ENCODE results near the gene GATAD2B. TPM values are rescaled to one million over a fixed set of nuclear protein-coding genes. Genes with fewer than 3 reads are reported as not detected.
"Not testable (repeated sequence)": the region's sequence is repeated elsewhere in the genome, so short reads cannot be mapped to it uniquely, and the experiment has no call there.

Gene GATAD2B
- total RNA-seq, 1 experiment from 2014 or later, result 4.6 TPM

GRCh38 chr1:153908071-153908470 lies 14.7 kb downstream of the GATAD2B start:
- no peaks in the 10 kb centered on the region; the same call in 1 of the 2 replicates for H3K9me3 ChIP-seq (replicated peaks)
- DNase-seq (ENCODE audit: low read depth in 1 of 2, low spot score in 2 of 2), result peak in 1 of 2 experiments; percentile 12

GRCh38 chr1:153907134-153907533 lies 15.6 kb downstream of the GATAD2B start:
- Histone ChIP-seq H3K4me1 (replicated peaks) (no peaks in the 10 kb centered on the region), H3K9me3 (replicated peaks) (no peaks in the 10 kb centered on the region; the same call in 1 of the 2 replicates), H3K27me3 (replicated peaks) (no peaks in the 10 kb centered on the region), H3K36me3 (peaks cover 6% of the 10 kb centered on the region), H3K27ac (no peak overlapping the region), H3K4me3 (no peak overlapping the region)
- DNase-seq (ENCODE audit: low read depth in 1 of 2, low spot score in 2 of 2), result no peak

More at GRCh38 chr1:153908071-153908470, 14.7 kb downstream of the GATAD2B start:
- Histone ChIP-seq H3K4me1 (replicated peaks) (no peaks in the 10 kb centered on the region), H3K4me3 (no peak overlapping the region), H3K27me3 (replicated peaks) (no peaks in the 10 kb centered on the region), H3K36me3 (peaks cover 6% of the 10 kb centered on the region), H3K27ac (no peak overlapping the region)

- H3K27ac ChIP-seq, result no peak overlapping the region
- no peak overlapping the region for H3K4me3 ChIP-seq
- H3K27me3 ChIP-seq (replicated peaks), result no peaks in the 10 kb centered on the region
- no peaks in the 10 kb centered on the region for H3K4me1 ChIP-seq (replicated peaks)
- H3K36me3 ChIP-seq, result peaks cover 6% of the 10 kb centered on the region
- no peaks in the 10 kb centered on the region; the same call in 1 of the 2 replicates for H3K9me3 ChIP-seq (replicated peaks)
- no peak for DNase-seq (ENCODE audit: low read depth in 1 of 2, low spot score in 2 of 2)
Observed at GRCh38 chr1:153906396-153906795, 16.4 kb downstream of the GATAD2B start.

DNA sequence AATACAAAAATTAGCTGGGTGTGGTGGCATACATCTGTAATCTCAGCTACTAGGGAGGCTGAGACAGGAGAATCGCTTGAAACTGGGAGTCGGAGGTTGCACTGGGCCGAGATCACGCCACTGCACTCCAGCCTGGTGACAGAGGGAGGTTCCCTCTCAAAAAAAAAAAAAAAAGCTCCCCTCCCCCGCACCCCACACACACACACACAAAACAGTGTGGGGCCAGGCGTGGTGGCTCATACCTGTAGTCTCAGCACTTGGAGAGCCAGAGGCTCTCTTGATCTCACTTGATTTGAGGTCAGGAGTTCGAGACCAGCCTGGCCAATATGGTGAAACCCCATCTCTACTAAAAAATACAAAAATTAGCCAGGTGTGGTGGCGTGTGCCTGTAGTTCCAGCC lies 16.9 kb downstream of the GATAD2B start:
- not testable (repeated sequence) for H3K4me3 ChIP-seq; H3K4me1 ChIP-seq (replicated peaks); H3K9me3 ChIP-seq (replicated peaks); DNase-seq (ENCODE audit: low read depth in 1 of 2, low spot score in 2 of 2); H3K27ac ChIP-seq; H3K36me3 ChIP-seq; H3K27me3 ChIP-seq (replicated peaks)

GRCh38 chr1:153903841-153904455 lies 18.8 kb downstream of the GATAD2B start:
- H3K27me3 ChIP-seq (replicated peaks), result no peaks in the 10 kb centered on the region
- DNase-seq (ENCODE audit: low read depth in 1 of 2, low spot score in 2 of 2), result no peak
- no peak overlapping the region for H3K4me3 ChIP-seq
- no peak overlapping the region for H3K27ac ChIP-seq
- H3K9me3 ChIP-seq (replicated peaks), result no peaks in the 10 kb centered on the region
- H3K4me1 ChIP-seq (replicated peaks), result no peaks in the 10 kb centered on the region
- H3K36me3 ChIP-seq, result peaks cover 6% of the 10 kb centered on the region; the same call in 1 of the 2 replicates

GRCh38 chr1:153899509-153899908 lies 23.3 kb downstream of the GATAD2B start:
- 0 out of 2 replicates have a peak, but pooled peaks cover 5% of the 10 kb centered on the region for H3K36me3 ChIP-seq
- H3K4me3 ChIP-seq, result no peak overlapping the region
- no peak for DNase-seq (ENCODE audit: low read depth in 1 of 2, low spot score in 2 of 2)
- H3K9me3 ChIP-seq (replicated peaks), result no peaks in the 10 kb centered on the region
- no peaks in the 10 kb centered on the region for H3K27me3 ChIP-seq (replicated peaks)
- no peaks in the 10 kb centered on the region for H3K4me1 ChIP-seq (replicated peaks)
- H3K27ac ChIP-seq, result no peak overlapping the region

DNA sequence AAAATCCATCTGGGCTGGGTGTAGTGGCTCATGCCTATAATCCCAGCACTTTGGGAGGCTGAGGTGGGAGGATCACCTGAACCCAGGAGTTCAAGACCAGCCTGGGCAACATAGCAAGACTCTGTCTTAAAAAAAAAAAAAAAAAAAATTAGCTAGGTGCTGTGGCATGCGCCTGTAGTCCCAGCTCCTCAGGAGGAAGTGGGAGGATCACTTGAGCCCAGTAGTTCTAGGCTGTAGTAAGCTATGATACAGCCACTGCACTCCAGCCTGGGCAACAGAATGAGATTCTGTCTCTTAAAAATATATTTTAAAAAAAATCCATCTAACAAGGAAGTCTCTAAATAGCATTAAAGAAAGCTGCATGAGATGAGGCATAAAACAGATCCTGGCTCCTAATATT lies 26.9 kb downstream of the GATAD2B start:
- H3K4me1 ChIP-seq (replicated peaks); DNase-seq (ENCODE audit: low read depth in 1 of 2, low spot score in 2 of 2); H3K36me3 ChIP-seq; H3K27me3 ChIP-seq (replicated peaks); H3K27ac ChIP-seq; H3K9me3 ChIP-seq (replicated peaks); H3K4me3 ChIP-seq: not testable (repeated sequence)

DNA sequence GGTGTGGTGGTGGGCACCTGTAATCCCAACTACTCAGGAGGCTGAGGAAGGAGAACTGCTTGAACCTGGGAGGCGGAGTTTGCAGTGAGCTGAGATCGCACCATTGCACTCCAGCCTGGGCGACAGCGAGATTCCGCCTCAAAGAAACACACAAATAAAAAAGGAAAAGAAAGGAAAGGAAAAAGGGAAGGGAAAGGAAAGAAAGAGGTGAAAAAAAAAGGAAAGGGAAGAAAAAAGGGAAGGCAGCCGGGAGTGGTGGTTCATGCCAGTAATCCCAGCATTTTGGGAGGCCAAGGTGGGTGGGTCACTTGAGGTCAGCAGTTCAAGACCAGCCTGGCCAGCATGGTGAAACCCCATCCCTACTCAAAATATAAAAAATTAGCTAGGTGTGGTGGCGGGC lies 31.7 kb downstream of the GATAD2B start:
- H3K27ac ChIP-seq; H3K36me3 ChIP-seq; DNase-seq (ENCODE audit: low read depth in 1 of 2, low spot score in 2 of 2); H3K27me3 ChIP-seq (replicated peaks); H3K4me3 ChIP-seq; H3K4me1 ChIP-seq (replicated peaks); H3K9me3 ChIP-seq (replicated peaks): not testable (repeated sequence)

DNA sequence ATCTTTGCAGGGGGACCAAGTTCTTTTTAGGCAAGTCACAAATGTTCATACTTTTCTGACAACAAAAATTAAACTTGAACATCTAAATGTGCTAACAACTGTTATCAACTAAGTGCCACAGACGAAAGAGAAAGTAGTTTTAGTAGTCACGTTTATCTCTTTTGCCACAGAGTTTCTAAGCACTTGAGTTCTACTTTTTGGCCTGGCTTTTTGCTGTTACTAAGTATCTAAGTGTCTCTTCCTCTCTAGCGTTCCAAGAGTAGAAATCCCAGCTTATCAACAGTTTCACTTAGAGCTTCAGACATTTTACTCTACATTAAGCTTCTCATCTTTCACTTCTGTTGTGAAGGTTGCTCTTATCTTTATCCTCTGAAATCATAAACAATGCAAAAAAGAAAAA lies 34.2 kb downstream of the GATAD2B start:
- H3K36me3 ChIP-seq, result 0 out of 2 replicates have a peak, but pooled peaks cover 6% of the 10 kb centered on the region
- H3K27me3 ChIP-seq (replicated peaks), result no peaks in the 10 kb centered on the region
- 0 out of 2 replicates have a peak overlapping the region, but pooled peaks have one; percentile 1 for H3K27ac ChIP-seq
- no peak overlapping the region for H3K4me3 ChIP-seq
- no peaks in the 10 kb centered on the region for H3K4me1 ChIP-seq (replicated peaks)
- no peaks in the 10 kb centered on the region for H3K9me3 ChIP-seq (replicated peaks)
- no peak for DNase-seq (ENCODE audit: low read depth in 1 of 2, low spot score in 2 of 2)

- H3K9me3 ChIP-seq (replicated peaks), result no peaks in the 10 kb centered on the region
- H3K27ac ChIP-seq, result no peak overlapping the region
Observed at GRCh38 chr1:153886127-153886526, 36.6 kb downstream of the GATAD2B start.

DNA sequence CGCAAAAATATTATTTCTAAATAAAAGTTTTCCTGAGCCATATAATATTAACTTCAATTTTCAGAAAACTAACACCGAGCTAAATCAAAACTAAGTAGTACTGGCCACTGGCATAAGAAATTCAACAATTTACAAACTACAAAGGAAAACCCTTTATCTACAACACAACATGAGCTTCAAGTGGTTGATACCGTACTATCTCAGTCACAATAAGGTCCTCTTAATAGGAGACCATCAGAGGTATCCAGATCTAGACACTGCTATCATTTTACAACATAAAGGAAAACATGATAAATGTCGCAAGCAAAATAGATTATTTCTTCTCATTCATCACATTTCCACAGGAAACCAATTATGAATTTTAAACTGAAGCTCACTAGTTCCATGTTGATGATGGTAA lies 39.5 kb downstream of the GATAD2B start:
- DNase-seq (ENCODE audit: low read depth in 1 of 2, low spot score in 2 of 2), result no peak
- no peaks in the 10 kb centered on the region for H3K9me3 ChIP-seq (replicated peaks)
- no peak overlapping the region for H3K4me3 ChIP-seq
- H3K27me3 ChIP-seq (replicated peaks), result no peaks in the 10 kb centered on the region
- H3K4me1 ChIP-seq (replicated peaks), result peaks cover 17% of the 10 kb centered on the region
- no peaks in the 10 kb centered on the region for H3K36me3 ChIP-seq
- H3K27ac ChIP-seq, result no peak overlapping the region

More at GRCh38 chr1:153886127-153886526, 36.6 kb downstream of the GATAD2B start:
- H3K4me3 ChIP-seq, result no peak overlapping the region
- no peaks in the 10 kb centered on the region for H3K36me3 ChIP-seq
- H3K4me1 ChIP-seq (replicated peaks), result peaks cover 12% of the 10 kb centered on the region
- no peak for DNase-seq (ENCODE audit: low read depth in 1 of 2, low spot score in 2 of 2)
- H3K27me3 ChIP-seq (replicated peaks), result no peaks in the 10 kb centered on the region

GRCh38 chr1:153882296-153882912 lies 40.4 kb downstream of the GATAD2B start:
- H3K27ac ChIP-seq, result peak overlapping the region; percentile 26; the same call in 1 of the 2 replicates
- no peaks in the 10 kb centered on the region for H3K9me3 ChIP-seq (replicated peaks)
- no peak for DNase-seq (ENCODE audit: low read depth in 1 of 2, low spot score in 2 of 2)
- H3K4me1 ChIP-seq (replicated peaks), result peaks cover 17% of the 10 kb centered on the region
- no peak overlapping the region for H3K4me3 ChIP-seq
- no peaks in the 10 kb centered on the region for H3K36me3 ChIP-seq
- no peaks in the 10 kb centered on the region for H3K27me3 ChIP-seq (replicated peaks)

DNA sequence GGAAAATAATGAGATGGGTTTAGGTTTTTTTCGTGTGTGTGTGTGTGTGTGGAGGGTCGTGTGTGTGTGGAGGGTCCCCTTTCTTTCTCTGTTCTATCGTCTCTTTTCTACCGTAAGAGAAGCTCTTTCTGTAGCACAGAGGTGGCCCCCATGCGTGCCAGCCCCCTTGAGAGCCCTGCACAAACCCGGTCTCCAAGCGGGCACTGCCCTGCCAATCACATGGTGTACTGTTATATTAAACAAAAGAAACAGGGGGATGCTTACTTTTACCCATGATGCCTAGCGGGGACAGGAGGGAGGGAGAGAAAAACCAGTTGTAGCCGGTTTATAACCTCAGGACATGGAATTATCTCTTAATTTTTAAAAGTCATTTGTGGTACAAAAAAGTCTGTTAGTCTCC lies 41.0 kb downstream of the GATAD2B start:
- peak overlapping the region; percentile 20 for H3K4me3 ChIP-seq
- H3K9me3 ChIP-seq (replicated peaks), result no peaks in the 10 kb centered on the region
- DNase-seq (ENCODE audit: low read depth in 1 of 2, low spot score in 2 of 2), result peak; percentile 47 to 52

GRCh38 chr1:153880962-153881361 lies 41.8 kb downstream of the GATAD2B start:
- Histone ChIP-seq H3K36me3 (no peaks in the 10 kb centered on the region), H3K4me3 (peak overlapping the region; percentile 20), H3K9me3 (replicated peaks) (no peaks in the 10 kb centered on the region), H3K27ac (peak overlapping the region; percentile 39), H3K4me1 (replicated peaks) (peaks cover 22% of the 10 kb centered on the region), H3K27me3 (replicated peaks) (no peaks in the 10 kb centered on the region)
- peak; percentile 93 to 97 for DNase-seq (ENCODE audit: low read depth in 1 of 2, low spot score in 2 of 2)

More for the DNA sequence above, 41.0 kb downstream of the GATAD2B start:
- Histone ChIP-seq H3K27me3 (replicated peaks) (no peaks in the 10 kb centered on the region), H3K36me3 (no peaks in the 10 kb centered on the region), H3K27ac (peak overlapping the region; percentile 26), H3K4me1 (replicated peaks) (peaks cover 17% of the 10 kb centered on the region)

Measured in SJSA1 (cell line).